Endodermal cell (in vitro differentiated cells): ENCODE measurements around the gene MARVELD2. TPM values are rescaled to one million over a fixed set of nuclear protein-coding genes. Genes with fewer than 3 reads are reported as not detected.
"Not testable (repeated sequence)": the region's sequence is repeated elsewhere in the genome, so short reads cannot be mapped to it uniquely, and the experiment has no call there.

Experiments used
- DNase-seq: peaks from one replicate; pipeline ENCODE4 v3.0.0-alpha.2; 2017
- H3K27ac ChIP-seq: 2 replicates; pipeline ENCODE4 v1.5.1; 2013; ENCODE audit warnings: mild to moderate bottlenecking, low read depth, low read length, moderate library complexity
- H3K27me3 ChIP-seq: 2 replicates; pipeline ENCODE4 v1.6.1; 2013; ENCODE audit warnings: mild to moderate bottlenecking, low read length, moderate library complexity; ENCODE audit not compliant: insufficient read depth, control insufficient read depth, poor library complexity, severe bottlenecking
- H3K36me3 ChIP-seq: 2 replicates; pipeline ENCODE4 v1.7.0; 2013; ENCODE audit warnings: mild to moderate bottlenecking, low read length, moderate library complexity; ENCODE audit not compliant: control insufficient read depth, insufficient read depth
- H3K4me1 ChIP-seq: one replicate; pipeline ENCODE4 v1.7.0; 2013; ENCODE audit warnings: low read length; ENCODE audit not compliant: control insufficient read depth, insufficient read depth
- H3K4me3 ChIP-seq: 2 replicates; pipeline ENCODE4 v1.5.1; 2013; ENCODE audit warnings: mild to moderate bottlenecking, low read length, moderate library complexity
- H3K9ac ChIP-seq: 2 replicates; pipeline ENCODE4 v1.6.1; 2013; ENCODE audit warnings: mild to moderate bottlenecking, low read length, moderate library complexity; ENCODE audit not compliant: poor library complexity, severe bottlenecking; ENCODE audit errors: extremely low read depth
- H3K9me3 ChIP-seq: 2 replicates; pipeline ENCODE4 v1.6.1; 2013; ENCODE audit warnings: mild to moderate bottlenecking, low read length, moderate library complexity; ENCODE audit not compliant: control insufficient read depth
- H3K27ac Mint-ChIP-seq: 2 replicates; pipeline ENCODE4 v1.8.0; 2020; ENCODE audit warnings: mixed read lengths
- H3K27me3 Mint-ChIP-seq: 2 replicates; pipeline ENCODE4 v1.8.0; 2021; ENCODE audit warnings: mild to moderate bottlenecking, mixed read lengths; ENCODE audit not compliant: insufficient read depth
- H3K36me3 Mint-ChIP-seq: 2 replicates; pipeline ENCODE4 v1.8.0; 2020; ENCODE audit warnings: low read depth, mixed read lengths
- H3K4me1 Mint-ChIP-seq: 2 replicates; pipeline ENCODE4 v1.8.0; 2020; ENCODE audit warnings: mixed read lengths
- H3K4me3 Mint-ChIP-seq: 2 replicates; pipeline ENCODE4 v1.8.0; 2020; ENCODE audit warnings: mild to moderate bottlenecking, moderate library complexity, mixed read lengths
- H3K9me3 Mint-ChIP-seq: 2 replicates; pipeline ENCODE4 v1.8.0; 2020; ENCODE audit warnings: mild to moderate bottlenecking, mixed read lengths
- CTCF ChIP-seq: fragments of 200-600 bp; sonication (generic); conservative IDR thresholded peaks from 2 replicates; pipeline ENCODE4 v1.5.0; 2021; ENCODE audit warnings: antibody characterized with exemption, mild to moderate bottlenecking
- WGBS, 2 experiments: methylation state at CpG; one replicate each; pipeline versions ENCODE4 v1.1.5 to v1.1.7; 2013; ENCODE audit warnings: missing lambda C conversion rate in 2 of 2, mixed read lengths in 1 of 2; ENCODE audit not compliant: insufficient coverage in 1 of 2, insufficient read length in 1 of 2; 5-methylcytosine and 5-hydroxymethylcytosine counted together
- total RNA-seq, 2 donors: library from RNA; stranded (reverse); fragmentation: NEBNext Ultra II Directional in 1 of 2; extraction: Animal tissue kit (Norgen Biotek cat#: 25700) in 1 of 2; gene quantifications; 2 replicates in 1 of 2; 3 replicates in 1 of 2; pipeline ENCODE4 v1.2.1, GENCODE V29; 2021

The MARVELD2 gene
- total RNA-seq, 2 donors from 2014 or later = 30.5 to 38.0 TPM

- TF ChIP-seq CTCF = no peak
- Histone ChIP-seq H3K9ac (no peak overlapping the region), H3K27me3 (no peaks in the 10 kb centered on the region), H3K4me1 (no peaks in the 10 kb centered on the region), H3K9me3 (no peaks in the 10 kb centered on the region), H3K4me3 (no peak overlapping the region), H3K27ac (no peak overlapping the region), H3K36me3 (no peaks in the 10 kb centered on the region)
- H3K36me3 Mint-ChIP-seq = no peaks in the 10 kb centered on the region
- peak; percentile 21 for DNase-seq
- no peak overlapping the region for H3K27ac Mint-ChIP-seq
- no peaks in the 10 kb centered on the region for H3K9me3 Mint-ChIP-seq
- H3K4me3 Mint-ChIP-seq = no peak overlapping the region
- no peaks in the 10 kb centered on the region for H3K27me3 Mint-ChIP-seq
- 92 to 97% methylated on average over 3 to 8 of the region's 8 CpGs for WGBS, 2 experiments
- H3K4me1 Mint-ChIP-seq = peaks cover 9% of the 10 kb centered on the region
Observed at GRCh38 chr5:69449511-69449910, 34.6 kb downstream of the MARVELD2 start.

- Histone ChIP-seq H3K36me3 (no peaks in the 10 kb centered on the region), H3K27ac (no peak overlapping the region), H3K27me3 (no peaks in the 10 kb centered on the region), H3K9me3 (no peaks in the 10 kb centered on the region), H3K9ac (no peak overlapping the region), H3K4me3 (no peak overlapping the region), H3K4me1 (no peaks in the 10 kb centered on the region)
- 94 to 100% methylated on average over 1 of the region's 1 CpG for WGBS, 2 experiments
- H3K27me3 Mint-ChIP-seq = no peaks in the 10 kb centered on the region
- H3K4me3 Mint-ChIP-seq = no peak overlapping the region
- no peak for TF ChIP-seq CTCF
- H3K4me1 Mint-ChIP-seq = peaks cover 12% of the 10 kb centered on the region
- DNase-seq = peak; percentile 7
- no peaks in the 10 kb centered on the region for H3K36me3 Mint-ChIP-seq
- no peaks in the 10 kb centered on the region for H3K9me3 Mint-ChIP-seq
- H3K27ac Mint-ChIP-seq = no peak overlapping the region
Observed at GRCh38 chr5:69450116-69450515, 35.2 kb downstream of the MARVELD2 start.

- not testable (repeated sequence) for H3K9ac ChIP-seq, H3K27ac Mint-ChIP-seq, H3K4me3 Mint-ChIP-seq, H3K27me3 ChIP-seq, H3K9me3 ChIP-seq, H3K4me1 ChIP-seq, H3K27ac ChIP-seq, H3K36me3 Mint-ChIP-seq, H3K27me3 Mint-ChIP-seq, H3K9me3 Mint-ChIP-seq, H3K36me3 ChIP-seq, H3K4me3 ChIP-seq
- WGBS, 2 experiments = 93 to 95% methylated on average over 6 to 8 of the region's 8 CpGs
- peak; percentile 6 for DNase-seq
- H3K4me1 Mint-ChIP-seq = peaks cover 12% of the 10 kb centered on the region
Observed at GRCh38 chr5:69450527-69450926, 35.6 kb downstream of the MARVELD2 start.

GRCh38 chr5:69451941-69452647 lies 37.2 kb downstream of the MARVELD2 start:
- Histone ChIP-seq H3K9ac (no peak overlapping the region), H3K27ac (no peak overlapping the region), H3K4me3 (peak overlapping the region; percentile 60), H3K27me3 (no peaks in the 10 kb centered on the region), H3K4me1 (no peaks in the 10 kb centered on the region), H3K36me3 (no peaks in the 10 kb centered on the region), H3K9me3 (no peaks in the 10 kb centered on the region)
- Mint-ChIP-seq H3K27me3 (no peaks in the 10 kb centered on the region), H3K27ac (no peak overlapping the region), H3K4me1 (peaks cover 12% of the 10 kb centered on the region), H3K36me3 (no peaks in the 10 kb centered on the region), H3K4me3 (no peak overlapping the region), H3K9me3 (no peaks in the 10 kb centered on the region)
- 90 to 94% methylated on average over 1 to 3 of the region's 4 CpGs for WGBS, 2 experiments
- no peak for DNase-seq
- TF ChIP-seq CTCF = no peak

GRCh38 chr5:69453487-69453886 lies 38.6 kb downstream of the MARVELD2 start:
- H3K4me1 Mint-ChIP-seq = peaks cover 12% of the 10 kb centered on the region
- not testable (repeated sequence) for H3K9me3 Mint-ChIP-seq, H3K4me1 ChIP-seq, DNase-seq, H3K36me3 Mint-ChIP-seq, H3K36me3 ChIP-seq, H3K9ac ChIP-seq, H3K27me3 ChIP-seq, H3K4me3 Mint-ChIP-seq, H3K27ac Mint-ChIP-seq, H3K4me3 ChIP-seq, H3K27ac ChIP-seq, H3K27me3 Mint-ChIP-seq, H3K9me3 ChIP-seq
- 91 to 100% methylated on average over 2 to 3 of the region's 3 CpGs for WGBS, 2 experiments
